IMR-90 (cell line): ENCODE data around the gene TM4SF5. TPM values are rescaled to one million over a fixed set of nuclear protein-coding genes. Genes with fewer than 3 reads are reported as not detected.

Experiments
- ATAC-seq: fragments of 200-7000 bp; cut with Tn5 transposase; 2 replicates; pipeline ENCODE4 v1.9.1; 2020; ENCODE audit warnings: low read depth, mild to moderate bottlenecking, moderate library complexity
- Bru-seq: library from RNA; stranded (reverse); fragments of 400-500 nt; gene quantifications from one replicate; lab custom pipeline; 2021; lab: Mats Ljungman, UMichigan
- BruChase-seq, 2 experiments: library from RNA; stranded (reverse); fragments of 400-500 nt; gene quantifications; one replicate each; lab custom pipeline; 2021; lab: Mats Ljungman, UMichigan
- BruUV-seq: library from RNA; stranded (reverse); fragments of 400-500 nt; replicated peaks from 2 replicates; lab custom pipeline; 2021; lab: Mats Ljungman, UMichigan
- CTCF ChIA-PET: fragments of 300-600 bp; formaldehyde crosslinking; extraction: SDS; loops from one replicate; lab custom pipeline; 2021; ENCODE audit warnings: antibody characterized with exemption; lab: Yijun Ruan, JAX
- POLR2A ChIA-PET: fragments of 300-600 bp; sonication (Branson Sonifier 250); formaldehyde crosslinking; loops from one replicate; lab custom pipeline; 2022; ENCODE audit warnings: antibody characterized with exemption; ENCODE audit not compliant: unreplicated experiment; lab: Charles Lee
- DNase-seq: peaks from one replicate; pipeline ENCODE4 v3.0.0; 2013
- H2AFZ ChIP-seq: replicated peaks from 2 replicates; pipeline ENCODE3; 2013; ENCODE audit warnings: low read length, mild to moderate bottlenecking; ENCODE audit not compliant: poor library complexity
- H2AK5ac ChIP-seq: 2 replicates; pipeline ENCODE4 v1.6.1; 2013; ENCODE audit warnings: low read depth, low read length, inconsistent platforms
- H2AK9ac ChIP-seq: replicated peaks from 2 replicates; pipeline ENCODE3; 2013; ENCODE audit warnings: mild to moderate bottlenecking, low read depth, low read length, moderate library complexity; ENCODE audit not compliant: poor library complexity
- H2BK120ac ChIP-seq: 2 replicates; pipeline ENCODE4 v1.6.1; 2013; ENCODE audit warnings: low read depth, low read length, inconsistent platforms
- H2BK15ac ChIP-seq: 3 replicates; pipeline ENCODE4 v1.6.1; 2013; ENCODE audit warnings: low read depth, low read length, inconsistent platforms
- H2BK20ac ChIP-seq: 2 replicates; pipeline ENCODE4 v1.6.1; 2013; ENCODE audit warnings: low read depth, mild to moderate bottlenecking, inconsistent platforms, low read length, moderate library complexity
- H2BK5ac ChIP-seq: 2 replicates; pipeline ENCODE4 v1.6.1; 2013; ENCODE audit warnings: mild to moderate bottlenecking, low read depth, low read length, inconsistent platforms; ENCODE audit not compliant: poor library complexity, severe bottlenecking
- H3K14ac ChIP-seq: replicated peaks from 2 replicates; pipeline ENCODE4 v1.6.1; 2013; ENCODE audit warnings: low read depth, low read length, inconsistent platforms
- H3K18ac ChIP-seq: 2 replicates; pipeline ENCODE4 v1.6.1; 2013; ENCODE audit warnings: low read depth, low read length, control low read depth
- H3K23ac ChIP-seq: 2 replicates; pipeline ENCODE4 v1.6.1; 2013; ENCODE audit warnings: low read depth, low read length, inconsistent platforms
- H3K27ac ChIP-seq: 2 replicates; pipeline ENCODE4 v1.5.1; 2013; ENCODE audit warnings: mild to moderate bottlenecking, control low read depth, low read length; ENCODE audit not compliant: insufficient read depth
- H3K27me3 ChIP-seq: 2 replicates; pipeline ENCODE4 v1.6.1; 2013; ENCODE audit warnings: low read length; ENCODE audit not compliant: control insufficient read depth, insufficient read depth
- H3K36me3 ChIP-seq: 2 replicates; pipeline ENCODE4 v1.6.1; 2013; ENCODE audit warnings: low read length, mixed read lengths; ENCODE audit not compliant: control insufficient read depth, insufficient read depth
- H3K4ac ChIP-seq: 2 replicates; pipeline ENCODE4 v1.6.1; 2013; ENCODE audit warnings: low read depth, low read length, inconsistent platforms
- H3K4me1 ChIP-seq: 2 replicates; pipeline ENCODE4 v1.6.1; 2013; ENCODE audit warnings: low read length, mixed read lengths; ENCODE audit not compliant: control insufficient read depth, insufficient read depth
- H3K4me2 ChIP-seq: 2 replicates; pipeline ENCODE4 v1.6.1; 2013; ENCODE audit warnings: low read depth, mild to moderate bottlenecking, control low read depth, low read length, moderate library complexity
- H3K4me3 ChIP-seq: 2 replicates; pipeline ENCODE4 v1.5.1; 2013; ENCODE audit warnings: low read depth, mild to moderate bottlenecking, control low read depth, low read length, moderate library complexity; ENCODE audit not compliant: insufficient read depth
- H3K56ac ChIP-seq: 2 replicates; pipeline ENCODE4 v1.6.1; 2013; ENCODE audit warnings: low read length, inconsistent platforms; ENCODE audit not compliant: insufficient read depth; ENCODE audit errors: extremely low read depth
- H3K79me1 ChIP-seq, 2 experiments: 2 replicates each; pipeline ENCODE4 v1.6.1; 2013; ENCODE audit warnings: low read length in 2 of 2, inconsistent platforms in 1 of 2, low read depth in 1 of 2
- H3K9ac ChIP-seq: 2 replicates; pipeline ENCODE4 v1.6.1; 2013; ENCODE audit warnings: low read depth, low read length, control low read depth
- H3K9me1 ChIP-seq: 2 replicates; pipeline ENCODE4 v1.6.1; 2013; ENCODE audit warnings: low read length, inconsistent platforms; ENCODE audit not compliant: insufficient read depth
- H3K9me3 ChIP-seq: 2 replicates; pipeline ENCODE4 v1.6.1; 2013; ENCODE audit warnings: low read length; ENCODE audit not compliant: control insufficient read depth, insufficient read depth
- H4K20me1 ChIP-seq: 2 replicates; pipeline ENCODE4 v1.6.1; 2013; ENCODE audit warnings: low read length, inconsistent platforms; ENCODE audit not compliant: insufficient read depth
- H4K5ac ChIP-seq: 2 replicates; pipeline ENCODE4 v1.6.1; 2013; ENCODE audit warnings: mild to moderate bottlenecking, low read depth, low read length, control low read depth
- H4K8ac ChIP-seq, 2 experiments: 2 replicates each; pipeline ENCODE4 v1.6.1; 2013; ENCODE audit warnings: low read depth in 2 of 2, low read length in 2 of 2, control low read depth in 1 of 2, inconsistent platforms in 1 of 2
- H4K91ac ChIP-seq: 2 replicates; pipeline ENCODE4 v1.6.1; 2013; ENCODE audit warnings: low read depth, low read length, inconsistent platforms; ENCODE audit not compliant: insufficient read depth
- FOS ChIP-seq: fragments of 150-350 bp; IDR thresholded peaks from 2 replicates; pipeline ENCODE4 v1.6.1; 2016; ENCODE audit warnings: low read depth, low read length
- WGBS, 2 experiments: methylation state at CpG; one replicate each; pipeline versions ENCODE4 v1.1.5 to v1.1.7; 2013; ENCODE audit warnings: missing lambda C conversion rate in 2 of 2; ENCODE audit not compliant: insufficient read length in 1 of 2; ENCODE audit errors: extremely low coverage in 2 of 2; 5-methylcytosine and 5-hydroxymethylcytosine counted together
- dilution Hi-C: fragments of 300-500 bp; cut with HindIII; formaldehyde crosslinking; loops from one replicate; pipeline ENCODE4 v1.14.3; 2018; ENCODE audit warnings: low sequenced_read_pairs; ENCODE audit not compliant: unreplicated experiment
- in situ Hi-C: fragments of 300-500 bp; cut with MboI; formaldehyde crosslinking; loops from 3 replicates; pipeline ENCODE4 v1.14.3; 2019; ENCODE audit warnings: low sequenced_read_pairs, inconsistent platforms, mixed read lengths
- intact Hi-C: fragments of 100-400 bp; cut with micrococcal nuclease; formaldehyde crosslinking; loops from 2 replicates; pipeline ENCODE4 v1.10.0; 2022
- long read RNA-seq: library from polyadenylated mRNA; unstranded; transcript quantifications from one replicate; pipeline ENCODE4 v2.0.0, GENCODE V29; 2021; ENCODE audit not compliant: unreplicated experiment
- polyA plus RNA-seq, 3 experiments: library from polyadenylated mRNA; depleted of rRNA; stranded (reverse); fragments of >200 nt; gene quantifications; 2 replicates each; pipeline ENCODE4 v1.2.3, GENCODE V29; 2012; ENCODE audit warnings: low replicate concordance in 1 of 3
- total RNA-seq: library from RNA; depleted of rRNA; stranded (reverse); fragments of >200 nt; gene quantifications from 2 replicates; pipeline ENCODE4 v1.2.3, GENCODE V29; 2012; rRNA removed

Gene TM4SF5
- not detected in 2 replicates for total RNA-seq
- polyA plus RNA-seq (2012; rRNA removed), result not detected in 2 replicates
- polyA plus RNA-seq (2012; cell fraction: cytosol; rRNA removed), result not detected in 2 replicates
- polyA plus RNA-seq (2012; cell fraction: nucleus; rRNA removed; ENCODE audit: low replicate concordance), result not detected in 2 replicates
- Bru-seq, nascent RNA, result not detected
- BruChase-seq, experiment 1, labeled RNA remaining after a 6-hour chase, result not detected
- BruChase-seq, experiment 2, labeled RNA remaining after a 2-hour chase, result not detected
- long read RNA-seq, result 0 reads

DNA sequence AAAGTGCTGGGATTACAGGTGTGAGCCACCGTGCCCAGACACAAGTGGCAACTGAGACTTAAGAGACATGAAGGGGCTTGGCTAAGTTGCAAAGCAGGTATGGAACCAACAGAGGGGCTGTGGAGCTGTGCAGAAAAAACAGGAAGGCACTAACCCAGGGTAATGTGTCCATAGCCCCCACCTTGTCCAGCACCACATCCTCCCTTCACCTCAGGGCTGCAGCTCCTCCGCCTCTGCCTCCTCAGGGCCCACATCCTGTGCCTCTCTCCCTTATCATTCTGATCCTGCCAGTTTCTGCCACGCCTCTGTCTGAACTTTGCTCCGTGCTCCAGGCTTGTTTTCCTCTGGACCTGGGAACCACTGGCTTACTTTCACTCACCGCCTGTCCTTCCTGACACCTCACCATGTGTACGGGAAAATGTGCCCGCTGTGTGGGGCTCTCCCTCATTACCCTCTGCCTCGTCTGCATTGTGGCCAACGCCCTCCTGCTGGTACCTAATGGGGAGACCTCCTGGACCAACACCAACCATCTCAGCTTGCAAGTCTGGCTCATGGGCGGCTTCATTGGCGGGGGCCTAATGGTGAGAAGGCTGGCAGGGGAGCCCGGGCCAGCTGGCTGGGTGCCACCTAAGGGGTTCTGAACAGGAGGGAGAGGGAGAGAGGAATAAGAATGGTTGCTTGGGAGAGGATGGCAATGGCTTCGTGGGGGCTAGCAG, at the start of gene TM4SF5:
TM4SF5 (plus strand) TSS at position 368 of the 716 bp plus-strand sequence; CDS start at position 405, 37 bp downstream.
- Histone ChIP-seq H3K4me3 (no peak within 1 kb of the TSS), H3K4ac (no peak within 1 kb of the TSS), H2BK15ac (no peak within 1 kb of the TSS), H4K8ac (no peak within 1 kb of the TSS), H3K9ac (no peak within 1 kb of the TSS), H3K27ac (no peak within 1 kb of the TSS), H4K91ac (no peak within 1 kb of the TSS), H3K27me3 (peaks cover 30% of the 10 kb centered on the region), H3K4me1 (no peaks in the 10 kb centered on the region), H3K36me3 (no peaks in the 10 kb centered on the region), H3K9me1 (no peaks in the 10 kb centered on the region), H3K56ac (no peak within 1 kb of the TSS), H4K20me1 (no peaks in the 10 kb centered on the region; the same call in 1 of the 2 replicates), H4K5ac (no peak within 1 kb of the TSS), H3K79me1 (no peaks in the 10 kb centered on the region), H3K4me2 (no peak within 1 kb of the TSS), H3K18ac (no peak within 1 kb of the TSS), H2AK5ac (no peak within 1 kb of the TSS), H2AFZ (peak within 1 kb of the TSS; percentile 43), H3K14ac (no peak within 1 kb of the TSS), H3K9me3 (no peaks in the 10 kb centered on the region), H2BK20ac (no peak within 1 kb of the TSS), H2BK120ac (no peak within 1 kb of the TSS), H3K23ac (no peak within 1 kb of the TSS), H2AK9ac (peak within 1 kb of the TSS; percentile 82), H2BK5ac (no peak within 1 kb of the TSS)
- POLR2A ChIA-PET, result no interaction called here
- no TSS peak for BruUV-seq
- intact Hi-C loops, result loop anchor here (2.0 kb wide), 1 partner anchor 41 kb away; the partner anchor contains the start of gene MED11
- TF ChIP-seq FOS, result no peak
- CTCF ChIA-PET, result no interaction called here
- no peak for ATAC-seq
- no peak for DNase-seq
- in situ Hi-C loops, result no loop called here
- WGBS, 2 experiments, result 60% methylated on average over 6 of the region's 13 CpGs; no CpG with 5 or more reads in 1 of the 2 experiments
- dilution Hi-C loops, result no loop called here
